ENCODE results near the gene KRTAP10-3.

Gene KRTAP10-3

GRCh38 chr21:44532712-44533111, 25.9 kb downstream of the KRTAP10-3 start:
- TF ChIP-seq, protein P1, sequence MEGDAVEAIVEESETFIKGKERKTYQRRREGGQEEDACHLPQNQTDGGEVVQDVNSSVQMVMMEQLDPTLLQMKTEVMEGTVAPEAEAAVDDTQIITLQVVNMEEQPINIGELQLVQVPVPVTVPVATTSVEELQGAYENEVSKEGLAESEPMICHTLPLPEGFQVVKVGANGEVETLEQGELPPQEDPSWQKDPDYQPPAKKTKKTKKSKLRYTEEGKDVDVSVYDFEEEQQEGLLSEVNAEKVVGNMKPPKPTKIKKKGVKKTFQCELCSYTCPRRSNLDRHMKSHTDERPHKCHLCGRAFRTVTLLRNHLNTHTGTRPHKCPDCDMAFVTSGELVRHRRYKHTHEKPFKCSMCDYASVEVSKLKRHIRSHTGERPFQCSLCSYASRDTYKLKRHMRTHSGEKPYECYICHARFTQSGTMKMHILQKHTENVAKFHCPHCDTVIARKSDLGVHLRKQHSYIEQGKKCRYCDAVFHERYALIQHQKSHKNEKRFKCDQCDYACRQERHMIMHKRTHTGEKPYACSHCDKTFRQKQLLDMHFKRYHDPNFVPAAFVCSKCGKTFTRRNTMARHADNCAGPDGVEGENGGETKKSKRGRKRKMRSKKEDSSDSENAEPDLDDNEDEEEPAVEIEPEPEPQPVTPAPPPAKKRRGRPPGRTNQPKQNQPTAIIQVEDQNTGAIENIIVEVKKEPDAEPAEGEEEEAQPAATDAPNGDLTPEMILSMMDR (IDR thresholded peaks at IDR 0.05; ENCODE audit: low read depth, low read length) = no peak
- no peak for DNase-seq (ENCODE audit: low read depth in 2 of 2)
- no peak overlapping the region for H3K4me3 ChIP-seq (replicated peaks in 1 of 2; ENCODE audit: low read depth in 2 of 2, low read length in 2 of 2)

- TF ChIP-seq, protein P1 (IDR thresholded peaks at IDR 0.05; ENCODE audit: low read depth, low read length) = no peak
- DNase-seq (ENCODE audit: low read depth in 2 of 2) = no peak
- H3K4me3 ChIP-seq (replicated peaks in 1 of 2; ENCODE audit: low read depth in 2 of 2, low read length in 2 of 2) = no peak overlapping the region
Observed at GRCh38 chr21:44531606-44532564, 26.7 kb downstream of the KRTAP10-3 start.

DNA sequence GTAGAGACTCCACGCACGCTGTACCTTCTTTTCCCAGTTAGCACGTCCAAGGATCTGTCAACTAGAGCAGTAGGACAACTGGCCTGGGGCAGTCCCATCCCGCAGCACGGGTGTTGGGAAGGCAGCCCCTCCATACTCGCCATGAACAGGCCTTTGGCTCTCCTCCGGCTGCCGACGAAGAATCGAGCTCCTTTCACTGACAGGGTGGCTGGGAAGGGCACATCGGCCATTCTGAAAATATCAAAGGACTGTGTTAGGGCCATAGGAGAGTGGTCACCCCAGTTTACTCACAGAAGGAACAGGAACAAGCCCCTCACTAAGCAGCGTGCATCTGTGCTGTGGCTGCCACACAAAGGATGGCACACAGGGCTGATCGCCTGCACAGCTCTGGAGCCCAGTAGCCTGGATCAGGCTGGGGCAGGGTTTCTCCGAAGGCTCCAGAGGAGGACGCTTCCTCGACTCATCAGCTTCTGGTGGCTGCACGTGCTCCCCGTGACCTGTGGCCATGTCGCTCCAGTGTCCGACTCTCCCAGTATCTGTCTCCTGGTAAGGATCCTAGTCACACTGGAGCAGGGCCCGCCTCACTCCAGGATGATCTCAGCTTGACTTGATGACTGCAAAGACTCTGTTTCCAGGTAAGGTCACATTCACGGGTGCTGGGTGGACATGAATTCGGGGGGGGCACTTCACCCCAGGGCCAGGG, 27.5 kb downstream of the KRTAP10-3 start:
- TF ChIP-seq, protein P1 (IDR thresholded peaks at IDR 0.05; ENCODE audit: low read depth, low read length) = no peak
- DNase-seq (ENCODE audit: low read depth in 2 of 2) = no peak
- H3K4me3 ChIP-seq (replicated peaks in 1 of 2; ENCODE audit: low read depth in 2 of 2, low read length in 2 of 2) = no peak overlapping the region

- DNase-seq (ENCODE audit: low read depth in 2 of 2) = no peak
- TF ChIP-seq, protein P1 (IDR thresholded peaks at IDR 0.05; ENCODE audit: low read depth, low read length) = no peak
Observed at GRCh38 chr21:44530221-44530902, 28.2 kb downstream of the KRTAP10-3 start.

DNA sequence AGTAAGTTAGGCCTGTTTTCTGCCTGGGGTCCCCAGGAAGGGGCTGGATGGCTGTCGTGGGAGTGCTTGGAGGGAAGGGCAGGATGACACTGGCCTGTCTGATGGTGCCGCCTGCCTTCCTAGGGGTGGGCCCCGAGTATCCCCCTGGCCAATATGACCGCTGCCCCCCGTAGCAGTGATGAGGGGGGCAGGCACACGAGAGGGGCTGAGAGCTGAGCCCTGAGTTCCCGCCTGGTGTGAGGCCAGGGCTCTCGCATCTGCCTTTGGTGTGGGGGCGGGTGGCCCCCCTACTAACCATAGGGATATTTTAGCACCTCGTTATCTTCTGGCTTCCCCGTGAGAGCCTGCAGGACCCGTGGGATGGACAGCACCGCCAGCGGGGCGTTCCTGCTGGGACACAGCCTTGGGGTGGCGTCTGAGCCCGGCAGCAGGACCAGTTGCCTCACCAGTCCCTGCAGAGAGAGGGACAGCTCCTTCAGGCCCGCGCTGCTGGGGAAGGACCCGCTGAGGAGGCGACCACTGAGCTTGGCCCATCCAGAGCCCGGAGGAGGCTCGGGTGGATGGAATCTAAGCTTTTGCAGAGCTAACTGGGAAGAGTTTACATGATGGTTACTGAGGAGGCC, 29.0 kb downstream of the KRTAP10-3 start:
- TF ChIP-seq, protein P1 (IDR thresholded peaks at IDR 0.05; ENCODE audit: low read depth, low read length) = no peak
- DNase-seq (ENCODE audit: low read depth in 2 of 2) = no peak
- H3K4me3 ChIP-seq (replicated peaks in 1 of 2; ENCODE audit: low read depth in 2 of 2, low read length in 2 of 2) = no peak overlapping the region

More at GRCh38 chr21:44530221-44530902, 28.2 kb downstream of the KRTAP10-3 start:
- H3K4me3 ChIP-seq (replicated peaks in 1 of 2; ENCODE audit: low read depth in 2 of 2, low read length in 2 of 2) = no peak overlapping the region

DNA sequence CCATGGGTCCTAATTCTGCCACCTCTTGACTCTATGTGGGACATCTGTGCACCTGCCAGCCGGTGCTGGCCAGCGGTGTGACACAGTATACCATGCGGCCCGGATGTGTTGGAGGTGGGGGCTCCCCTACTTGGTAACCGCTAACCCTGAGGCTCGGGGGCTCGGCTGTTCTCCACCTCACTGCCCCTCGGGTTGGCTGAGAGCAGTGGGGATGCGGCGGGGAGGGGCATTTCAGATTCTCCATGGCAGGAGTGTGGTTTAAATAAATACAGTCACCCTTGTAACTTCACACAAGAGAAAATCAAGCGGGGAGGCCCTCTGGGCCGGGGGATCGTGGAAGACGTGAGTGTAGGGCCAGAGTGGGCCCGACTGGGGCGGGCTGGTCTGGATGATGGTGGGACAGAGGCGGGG, 29.6 kb downstream of the KRTAP10-3 start:
- TF ChIP-seq, protein P1 (IDR thresholded peaks at IDR 0.05; ENCODE audit: low read depth, low read length) = no peak
- H3K4me3 ChIP-seq (replicated peaks in 1 of 2; ENCODE audit: low read depth in 2 of 2, low read length in 2 of 2) = no peak overlapping the region
- DNase-seq (ENCODE audit: low read depth in 2 of 2) = no peak

Data from cardiac fibroblast (primary cell).